ENCODE measurements around the gene HES3. TPM values are rescaled to one million over a fixed set of nuclear protein-coding genes. Genes with fewer than 3 reads are reported as not detected.

The HES3 gene
- total and polyA plus RNA-seq, 9 donors: not detected

- Histone ChIP-seq H3K4me3 (no peak overlapping the region), H3K36me3 (no peaks in the 10 kb centered on the region), H3K9me3 (no peaks in the 10 kb centered on the region), H3K4me1 (ENCODE audit: insufficient read depth) (peaks cover 6% of the 10 kb centered on the region), H3K27ac (no peak overlapping the region), H3K27me3 (no peaks in the 10 kb centered on the region)
- intact Hi-C loops (cut with DNase I): no loop called here
- TF ChIP-seq POLR2A (IDR thresholded peaks at IDR 0.05) (no peak), CTCF (IDR thresholded peaks at IDR 0.05) (no peak), EP300 (IDR thresholded peaks at IDR 0.05) (no peak)
- 83 to 90% (median 88%) methylated on average over 19 of the region's 19 CpGs for WGBS, 3 donors
- DNase-seq: no peak
Observed at GRCh38 chr1:6273380-6273891, 29.5 kb downstream of the HES3 start.

GRCh38 chr1:6274102-6274501 is 30.1 kb downstream of the HES3 start:
- no peaks in the 10 kb centered on the region for H3K9me3 ChIP-seq
- TF ChIP-seq CTCF (IDR thresholded peaks at IDR 0.05): no peak
- TF ChIP-seq POLR2A (IDR thresholded peaks at IDR 0.05): no peak
- no peak for TF ChIP-seq EP300 (IDR thresholded peaks at IDR 0.05)
- no peak overlapping the region for H3K4me3 ChIP-seq
- H3K4me1 ChIP-seq (ENCODE audit: insufficient read depth): peaks cover 6% of the 10 kb centered on the region
- intact Hi-C loops (cut with DNase I): no loop called here
- no peak overlapping the region for H3K27ac ChIP-seq
- WGBS, 3 donors: 97 to 98% (median 97%) methylated on average over 11 of the region's 11 CpGs
- DNase-seq: peak in 1 of 5 donors; percentile 18
- H3K36me3 ChIP-seq: no peaks in the 10 kb centered on the region
- H3K27me3 ChIP-seq: no peaks in the 10 kb centered on the region

DNA sequence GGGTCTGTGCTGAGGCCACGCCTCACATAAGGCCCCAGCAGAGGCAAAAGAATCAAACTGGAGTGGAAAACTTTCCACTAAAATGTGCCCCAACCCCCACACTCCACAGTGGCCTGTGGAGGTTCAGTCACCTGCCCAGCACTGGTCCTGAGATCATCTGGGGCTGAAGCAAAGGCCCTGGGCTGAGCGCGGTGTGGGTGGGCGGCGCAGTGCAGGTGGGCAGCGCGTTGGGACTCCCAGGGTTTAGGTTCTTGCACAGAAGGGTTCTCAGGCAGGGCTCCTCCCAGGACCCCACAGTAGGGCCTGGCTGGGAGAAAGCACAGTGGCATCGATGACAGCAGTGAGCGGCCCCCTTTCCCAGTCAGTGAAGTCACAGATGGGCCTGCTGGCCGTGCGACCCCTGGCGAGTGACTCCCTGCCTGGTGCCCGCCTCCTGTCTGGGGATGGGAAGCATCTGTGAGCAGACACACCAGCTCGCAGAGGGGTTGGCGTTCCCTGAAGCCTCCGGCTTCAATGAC is 30.7 kb downstream of the HES3 start:
- Histone ChIP-seq H3K4me3 (no peak overlapping the region), H3K27ac (no peak overlapping the region), H3K36me3 (no peaks in the 10 kb centered on the region), H3K9me3 (no peaks in the 10 kb centered on the region), H3K27me3 (no peaks in the 10 kb centered on the region), H3K4me1 (ENCODE audit: insufficient read depth) (peaks cover 6% of the 10 kb centered on the region)
- DNase-seq: peak in 1 of 5 donors; percentile 34
- intact Hi-C loops (cut with DNase I): no loop called here
- no peak for TF ChIP-seq CTCF (IDR thresholded peaks at IDR 0.05)
- TF ChIP-seq POLR2A (IDR thresholded peaks at IDR 0.05): no peak
- no peak for TF ChIP-seq EP300 (IDR thresholded peaks at IDR 0.05)
- WGBS, 3 donors: 94 to 95% (median 95%) methylated on average over 16 of the region's 16 CpGs

DNA sequence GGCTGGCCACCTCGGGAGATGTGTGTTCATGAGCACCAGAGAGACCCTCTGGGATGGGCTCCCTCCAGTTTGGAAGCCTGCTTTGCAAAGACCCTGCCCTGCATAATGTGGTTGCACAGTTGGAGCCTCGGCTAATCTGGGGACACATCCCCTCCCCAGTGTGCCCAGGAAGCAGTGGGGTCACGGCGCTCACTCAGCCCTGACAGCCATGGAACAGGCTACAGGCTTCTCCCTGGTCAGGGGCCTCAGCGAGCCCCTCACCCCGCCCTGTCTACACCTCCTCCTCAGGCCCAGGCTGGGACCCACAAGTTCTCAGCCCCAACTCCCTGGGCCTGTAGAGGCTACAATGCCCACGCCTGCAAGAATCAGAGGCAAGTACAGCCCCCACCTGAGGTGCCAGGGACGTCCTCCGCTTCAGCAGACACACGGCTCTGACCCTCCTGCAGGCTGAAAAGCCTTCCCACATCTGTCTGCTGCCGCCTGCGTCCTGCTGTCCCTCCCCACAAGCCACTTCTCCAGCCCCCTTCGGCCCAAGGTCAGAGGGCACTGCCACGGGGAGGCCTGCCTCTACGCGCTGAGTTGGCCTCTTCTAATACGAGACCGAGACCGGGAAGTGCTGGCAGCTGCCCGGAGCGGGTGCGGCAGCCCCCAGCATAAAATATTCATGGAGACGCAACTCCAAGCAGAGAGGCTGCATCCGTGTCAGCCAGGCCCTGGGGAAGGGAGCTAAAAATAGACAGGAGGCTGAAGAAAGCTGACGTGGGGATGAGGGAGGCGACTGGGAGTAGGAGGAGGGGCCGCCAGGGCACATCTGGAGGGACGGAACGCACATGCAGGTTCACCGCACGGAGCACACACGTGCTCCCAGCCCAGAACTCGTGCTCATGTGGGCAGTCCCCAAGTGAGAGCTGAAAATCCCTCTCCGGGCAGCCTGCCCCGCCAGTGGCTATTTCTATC is 32.1 kb downstream of the HES3 start:
- H3K4me3 ChIP-seq: peak overlapping the region; percentile 5
- WGBS, 3 donors: 24 to 32% (median 25%) methylated on average over 35 of the region's 35 CpGs
- H3K27ac ChIP-seq: peak overlapping the region; percentile 71 to 90
- no peaks in the 10 kb centered on the region for H3K36me3 ChIP-seq
- no peaks in the 10 kb centered on the region for H3K27me3 ChIP-seq
- TF ChIP-seq EP300 (IDR thresholded peaks at IDR 0.05) (no peak), POLR2A (IDR thresholded peaks at IDR 0.05) (peak; percentile 4)
- peak; percentile 83 to 90 (median 85) for DNase-seq
- H3K9me3 ChIP-seq: no peaks in the 10 kb centered on the region
- intact Hi-C loops (cut with DNase I): no loop called here
- peaks cover 6% of the 10 kb centered on the region for H3K4me1 ChIP-seq (ENCODE audit: insufficient read depth)

Measured in ovary (tissue), 9 donors.